SK-N-SH (cell line): ENCODE measurements around the gene ZNF134.

ENCODE experiments used
- TF ChIP-seq, protein P1 (sequence below): fragments of 150-350 bp; IDR thresholded peaks from 2 replicates; pipeline ENCODE4 v1.6.1; 2016; ENCODE audit warnings: mild to moderate bottlenecking, low read depth, low read length
- TF ChIP-seq, protein P2 (sequence below): fragments of 150-350 bp; IDR thresholded peaks from 2 replicates; pipeline ENCODE4 v1.6.1; 2017; ENCODE audit warnings: antibody characterized with exemption, low read length, low read depth, borderline replicate concordance

DNA sequence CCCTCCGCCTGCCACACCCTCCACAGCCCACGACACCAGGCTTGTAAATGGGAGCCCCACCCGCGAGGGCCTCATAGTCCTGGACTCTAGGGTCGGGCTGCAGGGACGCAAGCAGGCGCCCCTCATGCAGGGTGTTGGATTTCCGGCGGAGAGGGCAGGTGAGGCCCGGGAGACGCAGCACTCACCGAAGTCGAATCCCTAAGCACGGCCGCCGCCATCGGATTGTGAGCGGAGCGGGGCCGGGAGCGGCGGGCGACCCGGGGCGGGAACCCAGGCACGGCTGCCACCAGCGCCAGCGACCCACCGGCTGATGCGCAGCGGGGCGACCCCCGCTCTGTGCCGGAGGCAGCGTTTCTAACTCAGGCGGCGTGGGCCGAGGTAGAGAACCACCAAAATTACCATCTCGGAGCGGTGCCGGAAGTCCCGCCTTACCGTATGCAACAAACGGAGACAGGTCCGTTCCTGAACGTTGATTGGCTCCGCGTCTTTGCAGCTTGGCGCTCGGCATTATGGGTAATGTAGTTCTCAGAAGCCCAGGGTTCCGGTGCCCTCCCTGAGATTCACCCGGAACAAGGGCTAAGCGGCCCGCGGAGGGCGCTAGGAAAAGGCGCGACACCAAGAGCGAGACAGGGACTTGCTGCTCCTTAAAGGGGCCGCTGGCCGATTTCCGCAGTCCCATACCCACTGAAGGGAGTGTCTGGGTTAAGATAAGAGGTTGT lies 35.4 kb upstream of the ZNF134 start, which contains the start of gene ZNF416:
- TF ChIP-seq, protein P1, sequence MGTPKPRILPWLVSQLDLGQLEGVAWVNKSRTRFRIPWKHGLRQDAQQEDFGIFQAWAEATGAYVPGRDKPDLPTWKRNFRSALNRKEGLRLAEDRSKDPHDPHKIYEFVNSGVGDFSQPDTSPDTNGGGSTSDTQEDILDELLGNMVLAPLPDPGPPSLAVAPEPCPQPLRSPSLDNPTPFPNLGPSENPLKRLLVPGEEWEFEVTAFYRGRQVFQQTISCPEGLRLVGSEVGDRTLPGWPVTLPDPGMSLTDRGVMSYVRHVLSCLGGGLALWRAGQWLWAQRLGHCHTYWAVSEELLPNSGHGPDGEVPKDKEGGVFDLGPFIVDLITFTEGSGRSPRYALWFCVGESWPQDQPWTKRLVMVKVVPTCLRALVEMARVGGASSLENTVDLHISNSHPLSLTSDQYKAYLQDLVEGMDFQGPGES: peak; percentile 22; the same call in 1 of the 2 replicates
- TF ChIP-seq, protein P2, sequence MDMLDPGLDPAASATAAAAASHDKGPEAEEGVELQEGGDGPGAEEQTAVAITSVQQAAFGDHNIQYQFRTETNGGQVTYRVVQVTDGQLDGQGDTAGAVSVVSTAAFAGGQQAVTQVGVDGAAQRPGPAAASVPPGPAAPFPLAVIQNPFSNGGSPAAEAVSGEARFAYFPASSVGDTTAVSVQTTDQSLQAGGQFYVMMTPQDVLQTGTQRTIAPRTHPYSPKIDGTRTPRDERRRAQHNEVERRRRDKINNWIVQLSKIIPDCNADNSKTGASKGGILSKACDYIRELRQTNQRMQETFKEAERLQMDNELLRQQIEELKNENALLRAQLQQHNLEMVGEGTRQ: no peak
